HG03565 (cell line): Measurements from ENCODE around the gene ASCC1.

Experiments
- ATAC-seq: cut with Tn5 transposase; IDR thresholded peaks from one replicate; pipeline ENCODE4 v1.9.1; 2021; ENCODE audit warnings: mild to moderate bottlenecking, moderate library complexity; ENCODE audit not compliant: unreplicated experiment

Gene ASCC1

DNA sequence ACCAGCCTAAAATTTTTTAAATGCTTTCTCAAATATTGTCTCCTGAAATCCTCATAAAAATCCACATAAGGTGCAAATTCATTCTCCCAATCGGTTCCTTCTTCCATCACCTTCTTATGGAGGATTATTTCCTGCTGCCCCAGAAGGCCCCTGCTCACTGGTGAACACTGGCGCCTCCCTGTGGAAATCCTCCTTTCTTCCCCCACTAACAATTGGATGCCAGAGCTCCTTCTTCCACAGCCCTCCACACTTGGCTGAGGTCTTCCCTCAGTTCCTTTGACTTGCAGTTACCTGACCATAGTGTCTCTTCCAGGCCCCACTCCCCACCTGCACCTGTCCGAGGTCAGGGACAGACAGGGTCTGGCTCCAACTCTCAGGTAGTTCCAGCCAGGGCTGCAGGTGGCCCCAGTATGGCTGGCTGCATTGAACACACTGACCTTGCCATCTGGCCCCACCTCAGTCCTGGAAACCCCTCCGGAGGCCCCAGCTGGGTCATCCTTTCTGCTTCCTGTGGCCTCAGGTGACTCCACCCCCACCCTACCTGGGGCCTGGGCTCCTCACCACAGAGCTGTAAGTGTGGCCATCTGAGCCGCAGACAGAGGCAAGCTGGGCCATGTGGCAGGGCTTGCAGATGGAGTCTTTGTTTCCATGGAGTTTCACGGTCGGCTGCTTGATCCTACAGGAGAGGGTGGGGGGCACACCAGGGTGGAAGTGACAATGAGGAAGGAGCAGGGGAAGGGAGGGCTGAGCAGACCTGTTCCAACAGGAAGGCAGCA is 146.1 kb downstream of the ASCC1 start:
- ATAC-seq = no peak

DNA sequence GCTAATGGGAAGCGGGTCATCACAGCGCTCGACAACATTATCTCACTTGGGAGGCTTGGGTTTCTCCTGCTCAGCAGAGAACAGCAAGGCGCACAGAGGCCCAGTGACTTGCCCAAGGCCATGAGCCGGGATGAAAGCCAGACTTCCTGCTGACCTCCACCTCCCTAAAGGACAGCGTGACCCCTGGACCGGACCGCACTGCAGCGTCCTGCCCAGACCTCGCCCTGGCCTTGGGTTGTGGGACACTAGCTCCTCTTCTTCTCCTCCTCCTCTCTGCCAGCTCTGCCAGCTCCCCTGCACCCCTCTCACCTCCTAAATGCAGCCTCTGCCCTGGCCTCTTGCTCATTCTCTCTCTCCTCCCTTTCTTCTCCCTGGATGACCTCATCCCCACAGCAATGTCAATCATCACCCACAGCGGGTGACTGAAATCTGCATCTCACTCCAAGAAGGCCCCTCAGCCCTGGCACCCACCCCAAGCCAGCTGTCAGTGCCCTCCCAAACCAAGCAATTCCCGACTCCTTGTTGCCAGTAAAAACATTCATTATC is 147.1 kb downstream of the ASCC1 start:
- ATAC-seq = no peak

DNA sequence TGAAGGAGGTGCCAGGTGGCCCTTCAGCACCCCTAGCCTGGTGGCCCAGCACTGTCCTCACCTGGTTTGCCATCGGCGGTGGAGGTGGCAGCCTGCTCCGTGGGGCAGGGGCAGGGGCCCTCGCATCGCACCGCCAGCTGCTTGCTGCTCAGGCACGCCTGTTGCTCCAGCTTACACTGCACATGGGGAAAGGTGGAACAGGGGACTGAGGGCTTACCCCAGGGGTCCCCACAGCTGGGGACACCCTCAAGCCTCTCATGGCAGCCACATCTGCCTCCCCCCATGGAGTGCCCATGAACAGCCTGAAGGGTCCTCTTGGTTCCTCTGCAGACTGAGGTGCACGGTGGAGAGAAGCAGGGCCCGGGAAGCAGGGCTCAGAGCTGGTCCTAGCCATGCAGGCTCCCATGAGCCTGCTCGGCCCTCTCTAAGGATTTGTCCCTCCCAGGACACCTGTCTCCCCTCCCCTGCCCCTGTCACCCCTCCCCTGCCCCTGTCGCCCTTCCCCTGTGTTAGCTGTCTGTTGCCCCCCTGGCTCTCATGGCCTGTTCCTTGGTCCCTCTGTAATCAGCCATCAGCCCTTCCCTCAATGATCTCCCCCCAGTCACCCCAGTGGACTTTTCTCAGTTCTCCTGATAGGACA is 147.8 kb downstream of the ASCC1 start:
- no peak for ATAC-seq

DNA sequence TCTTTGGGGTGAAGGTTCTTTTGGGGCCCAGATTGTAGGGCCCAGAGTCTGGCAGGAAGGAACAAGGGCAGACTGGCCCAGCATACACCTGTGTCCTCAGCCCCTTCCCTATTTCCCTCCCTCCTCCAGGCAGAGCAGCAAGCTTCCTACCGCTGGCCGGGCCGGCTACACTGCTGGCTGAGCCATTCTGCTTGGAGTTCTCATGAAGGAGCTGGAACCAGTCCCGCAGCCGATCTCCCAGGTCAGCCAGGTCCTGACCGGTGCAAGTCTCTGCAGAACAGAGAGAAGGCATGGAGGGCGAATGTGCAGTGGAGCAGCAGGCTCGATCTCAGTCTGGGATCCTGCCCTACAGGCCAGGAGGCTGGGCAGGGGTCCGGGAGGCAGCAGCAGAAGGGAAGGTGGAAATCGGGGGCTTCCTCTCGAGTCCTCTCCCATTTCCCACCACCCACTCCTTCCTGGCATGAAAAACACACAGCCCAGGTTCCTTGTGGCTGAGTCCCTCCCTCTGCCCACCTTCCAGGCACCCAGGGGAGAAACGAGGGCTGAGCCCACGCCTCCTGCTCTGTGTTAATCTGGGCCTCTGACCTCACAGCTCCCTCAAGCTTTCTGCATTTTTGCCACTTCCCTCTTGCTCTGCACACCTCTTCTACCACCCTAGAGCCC is 148.5 kb downstream of the ASCC1 start:
- ATAC-seq = no peak

DNA sequence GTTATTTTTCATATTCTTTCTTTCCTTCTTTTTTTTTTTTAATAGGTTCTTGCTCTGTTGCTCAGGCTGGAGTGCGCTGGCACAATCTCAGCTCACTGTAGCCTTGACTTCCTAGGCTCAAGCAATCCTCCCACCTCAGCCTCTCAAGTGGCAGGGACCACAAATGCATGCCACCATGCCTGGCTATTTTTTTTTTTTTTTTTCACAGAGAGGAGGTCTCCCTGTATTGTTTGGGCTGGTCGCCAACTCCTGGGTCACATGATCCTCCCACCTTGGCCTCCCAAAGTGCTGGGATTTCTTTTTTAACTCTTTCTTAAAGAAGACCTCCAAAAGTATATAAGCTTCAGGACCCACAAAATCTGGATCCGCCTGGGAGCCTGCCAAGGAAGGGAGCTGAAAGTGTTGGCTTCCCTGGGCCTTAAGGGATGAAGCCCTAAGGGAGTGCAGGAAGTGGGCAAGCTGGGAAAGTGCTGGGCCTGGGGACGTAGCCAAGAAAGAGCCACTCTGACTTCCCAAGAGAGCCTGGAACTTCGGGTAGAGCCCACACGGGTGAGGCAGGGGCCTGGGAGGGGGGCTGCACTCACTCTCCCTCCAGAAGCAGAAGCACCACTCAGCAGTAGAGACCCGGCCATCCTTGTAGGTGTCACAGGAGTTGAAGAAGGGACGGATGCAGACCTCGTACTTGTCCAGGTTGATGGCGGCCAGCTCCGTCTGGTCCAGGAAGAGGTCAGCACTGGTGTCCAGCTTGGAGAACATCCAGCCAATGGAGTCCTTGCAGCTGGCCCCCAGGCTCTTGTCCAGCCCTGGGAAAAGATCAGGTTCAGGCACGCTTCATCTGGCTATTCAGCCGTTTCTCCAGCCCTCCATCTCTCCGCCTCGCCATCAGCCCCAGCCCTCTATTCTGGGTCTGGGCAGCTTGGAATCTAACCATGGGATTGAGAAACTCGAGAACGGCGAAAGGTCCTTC is 149.5 kb downstream of the ASCC1 start:
- no peak for ATAC-seq

DNA sequence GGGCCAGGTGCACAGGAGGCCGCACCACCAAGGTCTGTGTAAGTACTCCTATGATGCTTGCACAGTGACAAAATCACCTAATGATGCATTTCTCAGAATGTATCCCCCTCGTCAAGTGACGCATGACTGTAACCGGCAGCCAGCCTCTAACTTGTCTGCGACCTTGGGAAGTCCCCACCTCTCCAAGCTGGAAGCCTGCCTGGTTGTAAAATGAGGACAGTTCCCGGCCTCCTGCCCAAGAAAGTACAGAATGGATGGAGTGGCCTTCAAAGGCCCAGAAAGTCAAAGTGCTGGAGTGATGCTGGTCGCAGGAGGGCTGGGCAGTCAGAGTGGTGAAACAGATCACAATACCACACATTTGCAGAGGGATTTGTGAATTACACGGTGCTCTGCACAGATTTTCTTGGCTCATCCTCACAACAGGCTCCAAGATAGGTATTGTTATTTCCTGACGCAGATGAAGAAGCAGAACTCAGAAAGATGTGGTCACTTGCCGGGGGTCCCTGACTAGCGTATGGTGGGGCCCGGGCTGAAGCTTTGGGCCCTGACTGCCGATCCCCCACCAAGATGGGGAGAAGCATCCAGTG is 150.5 kb downstream of the ASCC1 start:
- ATAC-seq = no peak

DNA sequence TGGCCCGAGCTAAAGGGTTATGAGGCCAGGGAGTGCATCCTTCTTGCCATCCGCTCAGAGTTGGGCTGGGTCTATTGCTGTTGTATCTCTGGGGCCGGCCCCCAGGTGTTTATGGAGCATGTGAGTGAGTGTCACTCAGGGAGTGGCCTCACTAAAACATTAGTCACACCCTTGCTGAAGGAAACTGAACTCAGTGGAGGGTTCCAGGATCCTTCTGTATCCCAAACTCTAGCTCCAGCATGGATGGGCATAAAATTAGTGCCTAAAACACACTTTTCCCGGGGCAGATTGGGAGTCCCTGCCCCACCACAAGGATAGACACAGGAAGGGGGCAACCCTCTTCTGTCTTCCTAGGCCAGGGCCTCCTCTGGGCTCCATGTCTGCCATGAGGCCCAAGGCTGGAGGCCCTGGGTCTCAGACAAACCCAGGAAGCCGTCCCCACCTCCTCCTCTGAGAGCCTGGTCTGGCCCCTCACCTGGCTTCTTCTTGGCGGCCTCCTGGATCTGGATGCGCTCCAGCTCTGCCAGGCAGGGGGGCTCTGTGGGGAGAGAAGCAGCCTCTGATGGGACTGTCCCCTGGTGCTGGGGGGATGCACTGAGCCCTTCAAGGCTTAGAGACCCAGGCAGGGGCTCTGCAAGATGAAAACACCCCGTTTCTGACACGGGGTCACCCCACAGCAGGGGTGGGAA is 152.2 kb downstream of the ASCC1 start:
- no peak for ATAC-seq

DNA sequence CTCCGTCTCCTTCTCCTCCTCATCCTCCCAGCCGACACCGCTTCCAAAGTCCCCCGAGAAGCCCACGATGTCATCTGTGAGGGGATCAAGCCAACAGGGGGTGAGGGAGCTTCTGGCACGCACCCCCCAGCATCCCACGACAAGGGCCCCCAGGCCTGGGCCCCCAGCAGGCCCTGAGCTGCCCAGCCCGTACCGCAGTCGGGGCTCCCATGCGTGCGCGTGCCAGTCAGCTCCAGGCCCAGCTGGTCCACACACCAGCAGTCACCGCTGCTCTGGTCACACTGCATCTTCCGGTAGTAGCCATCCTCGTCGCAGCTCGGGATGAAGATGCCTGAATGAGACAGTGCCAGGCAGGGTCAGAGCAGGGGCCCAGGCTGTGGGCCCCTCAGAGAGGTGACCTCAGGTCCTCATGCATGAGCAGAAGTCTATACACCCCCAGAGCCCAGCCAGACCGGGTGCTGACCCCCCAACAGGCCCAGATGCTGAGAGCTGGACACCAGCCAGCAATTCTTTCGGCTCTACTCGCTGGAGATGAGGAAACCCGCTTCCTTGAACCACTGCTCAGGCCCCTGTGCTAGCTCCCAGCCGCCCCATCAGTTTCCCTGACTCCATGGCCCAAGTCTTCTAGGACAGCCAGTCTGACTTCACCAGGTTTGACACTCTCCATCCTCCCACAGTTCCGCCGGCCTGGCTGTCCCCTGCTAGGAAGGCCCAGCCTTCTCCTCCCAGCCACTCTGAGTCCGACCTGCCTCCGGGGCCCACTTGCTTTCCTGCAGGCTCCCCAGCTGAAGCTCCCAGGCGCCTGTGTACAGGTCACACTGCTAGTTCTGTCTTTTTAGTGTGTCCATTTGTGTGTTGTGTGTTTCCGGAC is 153.0 kb downstream of the ASCC1 start:
- no peak for ATAC-seq

DNA sequence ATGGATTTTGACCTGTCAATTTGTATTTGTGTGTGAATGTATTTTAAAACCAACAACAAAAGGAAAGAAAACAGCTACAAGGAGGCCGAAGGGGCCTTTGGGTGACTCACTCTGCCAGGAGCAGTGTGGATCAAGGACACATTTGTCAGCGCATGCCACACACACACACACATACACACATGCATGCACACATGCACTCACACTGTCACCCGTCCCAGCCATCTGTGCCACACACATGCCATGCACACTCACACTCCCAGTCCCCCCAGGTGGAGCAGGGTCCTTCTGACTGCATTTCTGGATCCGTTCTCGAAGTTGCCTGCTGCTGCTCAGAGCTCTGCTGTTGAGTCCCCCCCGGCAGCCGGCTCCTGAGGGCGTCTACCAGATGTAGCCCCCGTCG is 153.7 kb downstream of the ASCC1 start:
- no peak for ATAC-seq

DNA sequence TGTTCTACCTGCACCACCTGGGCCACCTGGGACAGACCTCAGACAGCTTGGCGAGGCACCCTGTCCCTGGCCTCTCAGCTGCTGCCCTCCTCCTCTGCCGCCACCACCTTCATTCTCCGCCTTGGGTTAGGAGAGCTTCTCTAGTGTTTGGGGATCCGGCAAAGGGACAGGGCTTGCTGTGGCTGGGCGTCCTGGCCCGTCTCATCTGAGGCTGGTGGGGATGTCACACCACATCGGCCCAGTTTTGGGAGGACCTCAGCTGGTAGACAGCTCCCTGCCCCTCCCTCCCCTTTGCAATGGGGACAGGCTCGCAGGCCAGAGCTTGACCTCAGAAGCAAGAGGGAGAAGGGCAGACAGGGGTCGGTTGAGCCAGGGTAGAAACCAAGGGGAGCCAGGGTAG is 154.1 kb downstream of the ASCC1 start:
- ATAC-seq = no peak

DNA sequence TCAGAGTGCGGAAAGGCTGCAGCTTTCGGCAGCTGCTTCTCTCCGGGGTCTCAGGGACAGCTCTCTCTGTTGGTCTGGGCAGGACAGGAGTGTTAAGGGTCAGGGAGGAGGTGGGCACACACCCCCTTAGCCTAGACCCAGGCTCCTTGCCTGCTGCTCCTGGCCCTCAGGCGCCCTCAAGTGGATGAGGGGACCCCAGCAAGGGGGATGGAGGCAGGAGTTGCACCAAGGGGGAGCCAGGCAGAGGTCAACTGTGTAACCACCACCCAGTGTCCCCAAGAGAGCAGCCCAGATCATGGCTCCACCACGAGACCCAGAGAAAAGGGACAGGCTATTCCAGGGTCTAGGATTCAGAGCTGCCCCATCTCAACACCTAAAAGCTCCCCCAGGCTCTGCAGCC is 154.6 kb downstream of the ASCC1 start:
- no peak for ATAC-seq

DNA sequence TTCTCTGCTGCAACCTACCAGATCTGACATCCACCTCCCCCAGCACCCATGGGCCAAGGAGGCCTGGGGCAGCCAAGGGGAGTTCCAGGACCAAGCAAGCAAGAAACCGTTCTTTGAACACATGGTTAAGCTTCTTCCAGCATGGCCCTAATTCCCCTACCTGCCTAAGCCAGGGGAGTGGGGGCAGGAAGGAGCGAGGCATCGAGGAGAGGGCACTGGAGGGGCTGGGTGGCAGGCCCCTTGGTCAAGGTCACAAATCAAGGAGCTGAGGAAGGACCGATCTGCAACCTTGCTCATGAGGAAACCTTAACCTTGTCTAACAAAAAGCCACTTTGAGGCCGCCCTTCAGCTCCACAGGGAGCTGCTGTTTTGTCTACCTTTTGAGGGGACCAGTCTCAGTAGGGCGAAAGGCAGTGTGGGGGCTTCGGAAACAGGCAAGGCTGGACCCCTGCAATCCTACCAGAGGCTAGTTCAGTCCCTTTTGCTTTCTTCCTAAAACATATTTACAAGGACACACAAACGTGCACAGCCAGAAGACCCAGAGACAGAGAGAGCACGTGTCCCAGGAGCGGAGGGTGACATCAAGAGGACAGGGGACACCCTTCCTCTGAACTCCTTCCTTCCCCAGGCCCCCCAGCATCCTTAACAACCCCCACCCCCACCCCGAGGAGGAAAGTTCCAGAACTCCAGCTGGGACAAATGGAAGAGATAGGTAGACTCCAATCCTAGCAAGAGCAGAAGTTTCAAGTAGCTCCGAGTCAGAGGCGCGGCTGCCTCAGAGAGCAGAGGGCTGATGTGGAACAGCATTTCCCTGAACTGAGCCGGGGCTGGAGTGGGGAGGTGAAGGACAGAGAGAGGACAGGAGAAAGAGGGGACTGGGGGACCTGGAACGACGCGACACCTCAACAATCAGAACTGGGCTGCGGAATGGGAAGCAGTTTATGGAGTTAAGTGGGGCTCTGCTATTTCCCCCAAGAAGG is 155.9 kb downstream of the ASCC1 start:
- ATAC-seq = no peak

DNA sequence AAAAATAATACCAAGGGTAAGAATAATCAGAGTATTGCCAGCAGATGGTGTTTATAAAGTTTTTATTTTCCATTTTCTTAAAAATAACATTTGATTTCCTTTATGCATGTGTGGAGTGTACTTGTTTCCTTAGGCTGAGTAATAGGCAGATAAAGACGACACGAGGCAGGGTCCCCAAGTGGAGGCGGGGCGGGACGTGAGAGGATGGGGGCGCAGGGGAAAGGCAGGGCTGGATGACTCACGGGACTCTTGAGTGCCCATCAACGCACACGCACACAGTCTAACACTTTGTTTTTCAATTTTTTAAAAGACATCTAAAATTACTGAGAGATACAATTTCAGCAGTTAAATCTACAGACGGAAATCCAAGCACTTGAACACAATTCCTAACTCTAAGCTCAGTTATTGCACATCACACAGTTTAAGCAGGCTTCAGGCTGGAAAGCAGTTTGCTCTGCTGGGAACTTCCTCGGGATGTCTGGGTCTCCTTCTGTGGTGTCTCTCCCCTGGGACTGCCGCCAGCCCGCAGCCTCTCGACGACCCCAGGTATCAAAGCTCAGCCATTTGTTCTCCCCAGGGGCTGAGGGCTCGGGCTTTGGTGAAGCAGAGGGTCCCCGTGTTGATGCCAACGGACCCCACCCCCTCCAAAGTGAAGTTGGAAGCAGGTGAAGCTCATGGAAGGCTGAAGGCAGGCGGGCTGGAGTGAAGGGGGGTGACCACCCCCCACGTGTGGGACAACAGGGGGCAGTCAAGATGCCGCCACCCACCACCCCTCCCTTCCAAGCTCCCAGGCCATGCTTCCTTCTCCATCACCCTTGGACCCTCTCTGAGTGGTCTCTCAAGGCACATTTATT is 156.9 kb downstream of the ASCC1 start:
- no peak for ATAC-seq

DNA sequence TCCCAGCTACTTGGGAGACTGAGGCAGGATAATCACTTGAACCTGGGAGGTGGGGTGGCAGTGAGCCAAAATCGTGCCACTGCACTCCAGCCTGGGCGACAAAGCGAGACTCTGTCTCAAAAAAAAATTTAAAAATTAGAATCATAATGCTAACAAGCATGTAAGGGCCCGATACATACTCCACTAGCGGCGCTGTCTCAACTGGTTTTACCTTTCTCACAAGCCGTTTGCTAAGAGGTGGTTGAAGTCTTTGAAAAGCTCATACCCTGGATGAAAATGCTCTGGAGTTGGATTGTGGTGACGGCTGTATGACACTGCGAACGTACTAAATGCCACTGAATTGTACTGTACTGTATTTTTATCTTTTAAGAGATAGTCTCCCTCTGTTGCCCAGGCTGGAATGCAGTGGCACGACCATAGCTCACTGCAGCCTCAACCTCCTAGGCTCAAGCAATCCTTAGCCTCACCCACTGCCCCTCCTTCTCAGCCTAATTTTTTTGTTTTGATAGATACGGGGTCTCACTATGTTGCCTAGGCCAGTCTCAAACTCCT is 157.7 kb downstream of the ASCC1 start:
- ATAC-seq = no peak

DNA sequence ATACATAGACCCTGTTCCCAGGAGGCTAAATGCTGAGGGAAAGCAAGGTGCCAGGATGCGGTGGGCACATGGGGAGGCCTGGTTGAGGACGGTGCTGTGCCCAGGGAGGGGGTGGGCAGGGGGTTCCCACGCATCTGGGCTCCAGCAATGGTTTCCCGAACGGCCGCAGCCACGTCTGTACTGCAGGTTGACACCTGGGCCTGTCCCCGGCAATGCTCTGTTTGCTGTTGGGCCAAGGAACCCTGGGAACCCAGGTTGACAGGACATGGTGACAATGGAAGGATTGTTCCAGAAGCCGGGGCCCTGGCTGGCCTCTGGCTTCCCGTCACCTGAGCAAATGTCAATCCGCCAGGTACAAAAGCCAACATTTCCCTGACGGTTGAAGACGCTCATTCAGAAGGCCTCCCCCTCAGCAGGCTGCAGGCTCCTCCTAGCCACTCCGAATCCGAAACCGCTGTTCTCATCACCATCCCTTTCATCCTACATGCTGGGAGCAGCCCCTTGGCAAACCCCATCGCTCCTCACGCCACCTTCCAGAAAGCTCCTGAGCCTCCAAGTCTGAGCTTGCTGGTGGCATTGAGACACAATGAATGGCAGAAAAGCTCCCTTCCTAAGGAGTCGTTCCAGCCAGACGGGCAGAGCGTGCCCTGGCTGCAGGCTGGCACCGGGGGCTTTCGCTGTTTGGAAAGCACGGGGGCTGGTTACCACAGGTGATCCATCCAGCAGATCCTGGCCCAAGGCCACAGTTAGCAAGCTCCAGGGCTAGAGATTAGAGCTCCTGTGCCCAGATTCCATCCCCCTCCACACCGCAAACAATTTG is 158.9 kb downstream of the ASCC1 start:
- no peak for ATAC-seq

DNA sequence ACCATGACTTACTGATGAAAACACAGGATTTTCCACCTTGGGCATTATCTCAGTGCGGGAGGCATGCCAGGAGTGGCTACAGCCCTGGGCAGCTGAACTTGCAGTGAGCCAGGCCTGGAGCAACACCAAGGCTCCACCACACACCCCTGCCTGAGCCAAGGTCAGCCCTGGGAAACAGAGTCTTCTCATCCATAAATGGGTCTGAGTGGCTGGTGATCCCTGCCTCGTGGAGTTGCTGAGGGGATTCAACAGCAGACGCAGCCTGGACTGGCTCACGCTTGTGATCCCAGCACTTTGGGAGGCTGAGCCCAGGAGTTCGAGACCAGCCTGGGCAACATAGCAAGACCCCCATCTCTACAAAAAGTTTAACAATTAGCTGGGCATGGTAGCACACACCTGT is 160.0 kb downstream of the ASCC1 start:
- ATAC-seq = no peak
